ENCODE measurements around the gene TMEM115.

TMEM115 gene

DNA sequence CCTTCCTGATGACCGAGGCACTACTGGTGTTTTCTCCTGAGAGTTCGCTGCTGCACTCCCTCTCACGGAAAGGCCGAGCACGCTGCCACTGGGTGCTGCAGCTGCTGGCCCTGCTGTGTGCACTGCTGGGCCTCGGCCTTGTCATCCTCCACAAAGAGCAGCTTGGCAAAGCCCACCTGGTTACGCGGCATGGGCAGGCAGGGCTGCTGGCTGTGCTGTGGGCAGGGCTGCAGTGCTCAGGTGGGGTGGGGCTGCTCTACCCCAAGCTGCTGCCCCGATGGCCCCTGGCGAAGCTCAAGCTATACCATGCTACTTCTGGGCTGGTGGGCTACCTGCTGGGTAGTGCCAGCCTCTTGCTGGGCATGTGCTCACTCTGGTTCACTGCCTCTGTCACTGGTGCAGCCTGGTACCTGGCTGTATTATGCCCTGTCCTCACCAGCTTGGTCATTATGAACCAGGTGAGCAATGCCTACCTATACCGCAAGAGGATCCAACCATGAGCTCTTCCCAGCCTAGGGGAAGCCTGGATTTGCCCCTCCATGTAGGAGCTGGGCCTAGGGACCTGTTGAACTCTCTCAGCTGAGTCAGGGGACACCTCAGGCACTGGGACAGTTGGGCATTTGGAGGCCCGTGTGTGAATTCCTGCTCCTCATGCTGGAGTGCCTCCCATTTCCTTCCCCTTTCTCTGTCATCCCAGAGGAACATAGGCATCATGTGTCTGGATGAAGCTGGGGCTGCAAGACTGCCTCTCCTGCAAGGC is 5.9 kb downstream of the TMEM115 start:
- DNase-seq (ENCODE audit: low read depth in 1 of 2, low spot score in 1 of 2), result no peak

DNA sequence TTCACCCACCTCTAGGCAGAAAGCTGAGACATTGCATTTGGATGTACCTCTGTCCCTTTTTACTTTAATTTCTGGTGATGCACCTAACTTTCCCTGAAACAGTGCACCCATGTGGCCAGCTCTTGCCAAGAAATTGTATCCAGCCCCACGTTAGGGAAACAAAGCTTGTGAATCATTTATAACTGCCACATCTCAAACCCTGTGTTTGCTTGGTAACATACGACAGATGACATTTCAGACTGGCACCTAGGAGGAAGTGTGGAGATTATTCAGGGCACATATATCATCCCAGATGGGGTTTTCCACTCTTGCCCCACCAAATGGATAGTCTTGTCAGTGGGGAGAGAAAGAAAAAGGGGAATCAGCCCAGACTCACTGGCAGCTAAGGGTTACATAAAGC is 6.5 kb downstream of the TMEM115 start:
- DNase-seq (ENCODE audit: low read depth in 1 of 2, low spot score in 1 of 2), result no peak

DNA sequence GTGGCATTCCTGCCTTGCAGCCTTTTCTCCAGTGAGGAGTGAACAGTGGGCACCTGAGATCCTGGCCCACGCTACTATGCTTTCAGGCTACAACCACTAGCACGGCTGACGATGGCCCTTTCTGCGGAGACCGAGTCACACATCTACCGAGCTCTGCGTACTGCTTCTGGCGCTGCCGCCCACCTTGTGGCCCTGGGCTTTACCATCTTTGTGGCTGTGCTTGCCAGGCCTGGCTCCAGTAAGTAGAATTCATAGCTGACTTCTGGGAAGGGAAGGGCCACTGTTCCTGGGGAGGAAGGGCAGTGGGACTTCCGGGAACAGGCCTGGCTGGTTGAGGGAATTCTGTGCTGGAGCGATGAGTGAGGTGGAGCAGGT is 8.0 kb downstream of the TMEM115 start:
- no peak for DNase-seq (ENCODE audit: low read depth in 1 of 2, low spot score in 1 of 2)

DNA sequence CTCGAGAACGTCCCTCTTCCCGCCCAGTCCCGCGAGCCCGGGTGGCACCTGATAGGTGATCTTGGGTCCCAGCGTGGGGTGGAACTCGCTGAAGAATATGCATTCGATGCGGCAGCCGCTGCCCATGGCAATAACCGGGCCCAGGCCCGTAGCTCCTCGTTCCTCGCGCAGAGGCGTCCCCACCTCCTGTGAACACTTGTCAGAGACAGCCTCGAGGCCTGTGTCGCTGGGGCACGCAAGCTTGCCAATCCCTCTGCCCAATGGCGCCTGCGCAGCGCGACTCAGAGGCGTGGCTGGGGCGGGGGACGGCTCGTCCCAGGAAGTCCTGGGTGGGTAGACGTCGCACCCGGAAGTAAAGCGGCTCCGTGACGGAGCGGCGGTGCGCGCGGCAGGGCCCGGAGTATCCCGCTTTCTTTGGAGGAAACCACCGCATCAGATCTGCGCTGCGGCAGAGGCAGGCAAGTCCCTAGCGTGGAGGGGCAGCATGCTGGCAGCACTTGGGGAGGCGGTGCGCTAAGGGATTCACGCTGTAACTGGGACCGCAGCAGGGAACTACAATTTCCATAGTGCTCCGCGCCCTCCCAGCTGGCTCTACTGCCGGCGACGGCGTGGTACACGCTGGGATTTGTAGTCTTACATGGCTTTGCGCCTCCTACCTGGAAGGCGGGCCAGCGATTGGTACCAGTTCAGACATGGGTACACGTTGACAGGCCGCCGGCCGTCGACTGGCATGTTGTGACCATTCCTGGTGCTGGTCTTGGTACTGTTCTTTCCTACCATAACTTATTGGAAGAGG is 8.6 kb downstream of the TMEM115 start, which contains the start of the genes CYB561D2 and NPRL2:
TSS of gene CYB561D2 (plus strand) at position 336 of the 796 bp plus-strand sequence. CDS start 572 bp downstream, outside the sequence.
TSS of gene NPRL2 (minus strand) at position 249 of the 796 bp plus-strand sequence. CDS start at position 126, 123 bp downstream.
- peak; percentile 99 for DNase-seq (ENCODE audit: low read depth in 1 of 2, low spot score in 1 of 2)

GRCh38 chr3:50350213-50350526 is 9.2 kb downstream of the TMEM115 start:
- DNase-seq (ENCODE audit: low read depth in 1 of 2, low spot score in 1 of 2), result no peak

DNA sequence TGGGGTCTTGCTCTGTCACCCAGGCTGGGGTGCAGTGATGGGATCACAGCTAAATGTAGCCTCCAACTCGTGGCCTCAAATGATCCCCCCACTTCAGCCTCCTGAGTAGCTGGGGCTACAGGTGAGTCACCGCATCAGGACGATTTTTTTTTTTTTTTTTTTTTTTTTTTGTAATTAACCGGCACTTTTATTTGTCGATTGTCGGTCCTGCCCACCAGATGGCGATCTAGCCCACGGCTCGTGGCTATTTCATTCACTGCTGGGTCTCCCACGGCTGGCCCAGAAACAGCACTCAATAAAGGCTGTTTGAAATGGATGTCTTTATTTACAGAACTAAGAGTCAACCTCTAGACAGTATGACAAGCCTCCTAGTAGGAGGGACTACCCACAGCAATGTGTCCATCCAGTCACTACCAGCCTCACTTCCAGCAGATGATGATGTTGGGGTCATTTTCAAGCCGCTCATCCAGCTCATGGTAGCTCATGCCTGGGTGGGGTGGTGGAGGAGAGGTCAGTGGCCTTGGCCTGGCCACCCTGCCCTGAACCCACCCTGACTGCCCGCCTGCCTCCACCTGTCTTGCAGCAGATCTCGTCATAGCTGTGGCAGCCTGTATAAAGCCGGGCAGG is 12.0 kb downstream of the TMEM115 start:
- peak; percentile 60 to 67 for DNase-seq (ENCODE audit: low read depth in 1 of 2, low spot score in 1 of 2)

DNA sequence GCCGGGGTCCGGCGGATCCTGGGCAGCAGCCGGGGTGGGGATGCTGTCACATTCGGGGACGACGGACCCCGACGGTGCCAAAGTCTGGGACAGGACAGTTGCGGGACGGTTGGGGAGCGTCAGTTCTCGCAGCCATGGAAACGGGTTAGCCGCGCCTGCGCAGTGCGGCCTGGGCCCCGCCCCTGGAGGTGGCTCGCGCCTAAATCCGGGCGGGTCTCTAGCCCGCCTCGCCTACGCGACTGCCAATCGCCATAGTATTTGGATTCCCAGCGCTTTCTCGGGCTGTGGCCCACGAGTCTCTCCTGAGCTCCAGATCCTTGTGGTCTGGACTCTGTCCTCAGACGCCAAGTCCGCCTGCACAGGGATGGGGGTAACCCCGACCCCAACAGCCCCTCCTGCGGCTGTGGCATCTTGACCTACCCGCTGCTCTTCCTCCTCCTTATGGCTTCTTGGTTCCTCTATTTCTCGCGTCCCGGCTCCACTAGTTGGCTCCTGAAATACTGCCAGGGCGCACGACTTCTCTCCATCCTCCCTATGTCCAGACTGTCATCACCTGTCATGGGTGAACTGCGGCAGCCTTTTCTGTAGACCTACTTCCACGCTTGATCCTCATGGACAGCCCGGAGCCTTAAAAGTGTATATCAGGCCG is 13.6 kb downstream of the TMEM115 start, which contains the start of gene ZMYND10:
TSS of gene ZMYND10 (minus strand) at position 147 of the 649 bp plus-strand sequence. CDS start 153 bp downstream, outside the sequence.
- peak; percentile 49 to 67 for DNase-seq (ENCODE audit: low read depth in 1 of 2, low spot score in 1 of 2)

GRCh38 chr3:50345008-50345407 is 14.3 kb downstream of the TMEM115 start:
- DNase-seq (ENCODE audit: low read depth in 1 of 2, low spot score in 1 of 2), result no peak

DNA sequence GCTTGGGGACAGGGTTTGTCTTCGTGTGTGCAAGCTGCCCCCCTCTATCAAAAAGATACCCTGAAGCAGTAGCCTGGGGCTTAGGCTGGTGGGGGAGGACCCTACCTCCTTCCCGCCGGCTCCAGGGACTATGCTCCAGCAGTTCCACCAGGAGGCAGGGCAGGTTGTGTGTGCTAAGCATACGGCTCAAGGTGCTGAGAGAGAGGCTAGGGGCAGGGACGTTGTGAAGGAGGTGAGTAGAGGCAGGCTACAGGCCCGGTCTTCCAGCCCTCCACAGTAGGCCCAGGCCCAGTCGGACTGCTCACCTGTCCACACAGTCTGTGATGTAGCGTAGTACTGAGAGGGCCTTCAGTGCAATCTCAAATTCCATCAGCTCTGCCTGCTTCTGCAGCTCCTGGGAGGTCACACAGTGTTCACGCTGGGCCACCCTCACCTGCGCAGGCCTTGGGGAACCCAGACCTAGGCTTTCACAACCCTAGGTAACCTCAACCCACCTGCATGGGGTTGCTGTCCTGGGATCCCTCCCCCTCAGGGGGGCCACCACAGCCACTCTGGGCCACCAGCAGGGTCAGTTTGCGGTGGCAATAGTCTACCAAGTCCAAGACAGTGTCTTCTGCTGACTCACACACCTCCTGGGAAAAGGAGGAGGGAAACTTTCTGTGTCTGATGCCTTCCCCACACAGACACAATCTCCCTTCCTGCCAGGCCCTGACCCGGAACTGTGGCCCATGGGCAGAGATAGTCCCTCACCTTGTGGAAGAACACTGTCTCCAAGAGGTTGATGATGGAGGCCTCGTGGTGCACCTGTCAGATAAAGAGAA is 16.3 kb downstream of the TMEM115 start:
- DNase-seq (ENCODE audit: low read depth in 1 of 2, low spot score in 1 of 2), result no peak

GRCh38 chr3:50341996-50342650 is 17.2 kb downstream of the TMEM115 start:
- no peak for DNase-seq (ENCODE audit: low read depth in 1 of 2, low spot score in 1 of 2)

- no peak for DNase-seq (ENCODE audit: low read depth in 1 of 2, low spot score in 1 of 2)
Measured at GRCh38 chr3:50341537-50341936, 17.8 kb downstream of the TMEM115 start.

DNA sequence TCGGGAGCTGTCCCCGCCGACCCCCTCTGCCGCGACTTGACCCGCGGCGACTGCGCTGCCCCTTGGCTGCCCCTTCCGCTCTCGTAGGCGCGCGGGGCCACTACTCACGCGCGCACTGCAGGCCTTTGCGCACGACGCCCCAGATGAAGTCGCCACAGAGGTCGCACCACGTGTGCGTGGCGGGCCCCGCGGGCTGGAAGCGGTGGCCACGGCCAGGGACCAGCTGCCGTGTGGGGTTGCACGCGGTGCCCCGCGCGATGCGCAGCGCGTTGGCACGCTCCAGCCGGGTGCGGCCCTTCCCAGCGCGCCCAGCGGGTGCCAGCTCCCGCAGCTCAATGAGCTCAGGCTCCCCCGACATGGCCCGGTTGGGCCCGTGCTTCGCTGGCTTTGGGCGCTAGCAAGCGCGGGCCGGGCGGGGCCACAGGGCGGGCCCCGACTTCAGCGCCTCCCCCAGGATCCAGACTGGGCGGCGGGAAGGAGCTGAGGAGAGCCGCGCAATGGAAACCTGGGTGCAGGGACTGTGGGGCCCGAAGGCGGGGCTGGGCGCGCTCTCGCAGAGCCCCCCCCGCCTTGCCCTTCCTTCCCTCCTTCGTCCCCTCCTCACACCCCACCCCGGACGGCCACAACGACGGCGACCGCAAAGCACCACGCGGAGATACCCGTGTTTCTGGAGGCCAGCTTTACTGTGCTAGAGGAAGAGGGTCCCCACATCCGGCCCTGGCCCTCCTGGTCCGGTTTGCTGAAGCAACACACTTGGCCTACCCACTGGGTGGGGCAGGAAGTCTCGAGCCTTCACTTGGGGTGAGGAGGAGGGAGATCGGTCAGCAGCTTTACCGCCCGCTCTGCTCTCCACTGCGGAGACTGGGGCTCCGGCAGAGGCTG is 18.6 kb downstream of the TMEM115 start, which contains the start of gene RASSF1:
TSS of gene RASSF1 (minus strand) at position 389 of the 882 bp plus-strand sequence. CDS start at position 358, 31 bp downstream.
- peak in 1 of 2 donors; percentile 47 for DNase-seq (ENCODE audit: low read depth in 1 of 2, low spot score in 1 of 2)

- no peak for DNase-seq (ENCODE audit: low read depth in 1 of 2, low spot score in 1 of 2)
Measured at GRCh38 chr3:50340147-50340447, 19.2 kb downstream of the TMEM115 start.

DNA sequence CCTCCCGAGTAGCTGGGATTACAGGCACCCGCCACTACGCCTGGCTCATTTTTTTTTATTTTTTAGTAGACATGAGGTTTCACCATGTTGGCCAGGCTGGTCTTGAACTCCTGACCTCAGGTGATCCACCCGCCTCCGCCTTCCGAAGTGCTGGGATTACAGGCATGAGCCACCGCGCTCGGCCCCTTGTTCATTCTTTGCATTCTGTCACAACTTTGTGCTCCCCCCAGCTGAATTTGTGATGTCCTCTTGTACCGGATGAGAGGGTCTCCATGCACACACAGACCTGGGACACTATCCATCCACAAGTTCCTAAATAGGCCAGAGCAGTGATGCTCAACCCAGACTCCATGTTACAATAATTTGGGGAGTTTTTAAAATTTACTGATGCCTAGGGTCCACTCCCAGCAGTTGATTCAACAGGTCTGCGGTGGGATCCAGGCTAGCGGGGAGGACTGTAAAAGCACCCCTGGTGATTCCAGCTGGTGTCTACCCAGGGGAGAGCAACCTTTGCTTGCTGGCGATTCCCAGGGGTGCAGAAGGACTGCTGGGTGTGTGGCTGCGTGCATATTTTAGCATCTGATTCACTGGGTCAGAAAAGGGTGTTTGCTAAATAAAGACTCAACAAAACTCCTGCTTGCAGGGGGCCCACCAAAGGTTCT is 19.7 kb downstream of the TMEM115 start:
- no peak for DNase-seq (ENCODE audit: low read depth in 1 of 2, low spot score in 1 of 2)

GRCh38 chr3:50338965-50339364 is 20.4 kb downstream of the TMEM115 start:
- no peak for DNase-seq (ENCODE audit: low read depth in 1 of 2, low spot score in 1 of 2)

- DNase-seq (ENCODE audit: low read depth in 1 of 2, low spot score in 1 of 2), result peak; percentile 82 to 91
Measured at GRCh38 chr3:50337175-50337861, 22.0 kb downstream of the TMEM115 start.

DNA sequence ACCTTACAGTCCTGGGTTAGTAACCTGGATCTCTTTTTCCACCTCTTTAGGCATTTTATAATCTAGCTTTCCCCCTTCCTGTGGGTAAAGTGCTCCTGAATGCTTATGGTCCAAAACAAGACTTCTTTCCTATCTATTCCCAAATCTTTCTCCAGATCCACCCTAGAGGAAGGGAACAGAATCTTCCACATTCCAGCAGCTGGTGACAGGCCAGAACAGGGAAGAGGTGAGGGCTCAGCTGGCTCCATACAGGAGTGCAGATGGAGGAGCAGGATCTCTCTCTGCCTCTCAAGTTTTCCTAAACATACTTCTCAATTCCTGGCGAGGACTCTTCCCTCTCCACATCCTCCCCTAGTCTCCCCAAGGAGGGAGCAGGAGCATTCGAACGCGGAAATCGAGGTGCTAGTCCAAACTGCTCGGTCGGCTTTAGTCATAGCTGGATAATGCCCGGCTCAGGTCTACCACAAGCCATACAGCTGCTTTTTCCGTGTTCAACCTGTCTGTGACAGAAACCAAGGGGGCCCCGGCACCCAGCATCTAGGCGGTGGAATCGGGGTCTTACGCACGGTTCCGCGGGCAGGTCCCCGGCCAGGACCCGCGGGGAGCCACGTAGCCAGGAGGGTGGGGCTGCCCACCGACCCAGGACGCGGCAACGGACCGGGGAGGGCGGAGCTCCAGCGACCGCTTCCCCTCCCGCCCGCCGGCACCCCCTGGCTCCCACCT is 22.7 kb downstream of the TMEM115 start:
- no peak for DNase-seq (ENCODE audit: low read depth in 1 of 2, low spot score in 1 of 2)

Measured in activated T-helper 1 cell treated with anti-CD3 and anti-CD28 coated beads, Interleukin-2, amount 50 U/mL, for 16 hours (primary cell).